Measurements from ENCODE around the gene SGK2.

SGK2 gene

DNA sequence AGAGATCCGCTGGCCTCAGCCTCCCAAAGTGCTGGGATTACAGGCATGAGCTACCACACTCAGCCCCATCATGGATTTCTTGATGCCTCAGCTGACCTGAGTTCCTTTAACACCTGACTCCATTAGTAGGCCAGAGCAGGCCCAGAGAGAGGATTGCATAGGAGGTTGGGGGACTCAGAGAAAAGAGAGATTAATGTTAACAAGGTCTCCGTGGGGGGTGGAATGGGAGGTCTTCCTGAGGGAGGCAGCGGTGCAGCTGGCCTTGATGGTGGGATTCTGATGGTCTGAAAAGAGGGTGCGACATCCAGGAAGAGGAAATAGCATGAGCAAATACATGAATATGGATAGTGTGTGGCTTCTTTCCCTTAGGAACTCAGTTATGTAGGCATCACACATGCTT is 9.9 kb downstream of the SGK2 start:
- no peak for TF ChIP-seq TAF1 (IDR thresholded peaks at IDR 0.05; ENCODE audit: borderline replicate concordance, insufficient read depth, low read length)
- TF ChIP-seq POLR2AphosphoS5 (IDR thresholded peaks at IDR 0.05; ENCODE audit: low read depth, low read length): no peak

DNA sequence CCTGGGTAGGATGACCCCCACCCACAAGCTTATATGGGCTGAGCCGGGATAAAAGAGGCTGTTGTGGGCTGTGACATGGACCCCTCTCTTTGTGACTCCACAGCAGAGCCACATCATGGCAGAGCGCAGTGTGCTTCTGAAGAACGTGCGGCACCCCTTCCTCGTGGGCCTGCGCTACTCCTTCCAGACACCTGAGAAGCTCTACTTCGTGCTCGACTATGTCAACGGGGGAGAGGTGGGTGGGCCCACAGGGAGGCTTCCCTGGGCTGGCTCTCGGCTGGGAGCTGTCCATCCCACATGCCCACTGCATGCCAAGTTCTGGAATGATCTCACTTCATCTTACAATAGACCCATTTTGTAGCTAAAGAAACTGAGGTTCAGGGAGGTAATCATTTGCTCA is 10.5 kb downstream of the SGK2 start:
- TF ChIP-seq POLR2AphosphoS5 (IDR thresholded peaks at IDR 0.05; ENCODE audit: low read depth, low read length) (no peak), TAF1 (IDR thresholded peaks at IDR 0.05; ENCODE audit: borderline replicate concordance, insufficient read depth, low read length) (no peak), FOXP2 (optimal IDR thresholded peaks at IDR 0.05; ENCODE audit: borderline replicate concordance, extremely low read depth, extremely low read length, insufficient read depth) (no peak), SIN3A (IDR thresholded peaks at IDR 0.05; ENCODE audit: borderline replicate concordance, insufficient read depth, low read length) (no peak)
- TF ChIP-seq, protein P1, sequence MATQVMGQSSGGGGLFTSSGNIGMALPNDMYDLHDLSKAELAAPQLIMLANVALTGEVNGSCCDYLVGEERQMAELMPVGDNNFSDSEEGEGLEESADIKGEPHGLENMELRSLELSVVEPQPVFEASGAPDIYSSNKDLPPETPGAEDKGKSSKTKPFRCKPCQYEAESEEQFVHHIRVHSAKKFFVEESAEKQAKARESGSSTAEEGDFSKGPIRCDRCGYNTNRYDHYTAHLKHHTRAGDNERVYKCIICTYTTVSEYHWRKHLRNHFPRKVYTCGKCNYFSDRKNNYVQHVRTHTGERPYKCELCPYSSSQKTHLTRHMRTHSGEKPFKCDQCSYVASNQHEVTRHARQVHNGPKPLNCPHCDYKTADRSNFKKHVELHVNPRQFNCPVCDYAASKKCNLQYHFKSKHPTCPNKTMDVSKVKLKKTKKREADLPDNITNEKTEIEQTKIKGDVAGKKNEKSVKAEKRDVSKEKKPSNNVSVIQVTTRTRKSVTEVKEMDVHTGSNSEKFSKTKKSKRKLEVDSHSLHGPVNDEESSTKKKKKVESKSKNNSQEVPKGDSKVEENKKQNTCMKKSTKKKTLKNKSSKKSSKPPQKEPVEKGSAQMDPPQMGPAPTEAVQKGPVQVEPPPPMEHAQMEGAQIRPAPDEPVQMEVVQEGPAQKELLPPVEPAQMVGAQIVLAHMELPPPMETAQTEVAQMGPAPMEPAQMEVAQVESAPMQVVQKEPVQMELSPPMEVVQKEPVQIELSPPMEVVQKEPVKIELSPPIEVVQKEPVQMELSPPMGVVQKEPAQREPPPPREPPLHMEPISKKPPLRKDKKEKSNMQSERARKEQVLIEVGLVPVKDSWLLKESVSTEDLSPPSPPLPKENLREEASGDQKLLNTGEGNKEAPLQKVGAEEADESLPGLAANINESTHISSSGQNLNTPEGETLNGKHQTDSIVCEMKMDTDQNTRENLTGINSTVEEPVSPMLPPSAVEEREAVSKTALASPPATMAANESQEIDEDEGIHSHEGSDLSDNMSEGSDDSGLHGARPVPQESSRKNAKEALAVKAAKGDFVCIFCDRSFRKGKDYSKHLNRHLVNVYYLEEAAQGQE (IDR thresholded peaks at IDR 0.05; ENCODE audit: insufficient read depth in 1 of 2, low read depth in 2 of 2, low read length in 2 of 2): no peak

DNA sequence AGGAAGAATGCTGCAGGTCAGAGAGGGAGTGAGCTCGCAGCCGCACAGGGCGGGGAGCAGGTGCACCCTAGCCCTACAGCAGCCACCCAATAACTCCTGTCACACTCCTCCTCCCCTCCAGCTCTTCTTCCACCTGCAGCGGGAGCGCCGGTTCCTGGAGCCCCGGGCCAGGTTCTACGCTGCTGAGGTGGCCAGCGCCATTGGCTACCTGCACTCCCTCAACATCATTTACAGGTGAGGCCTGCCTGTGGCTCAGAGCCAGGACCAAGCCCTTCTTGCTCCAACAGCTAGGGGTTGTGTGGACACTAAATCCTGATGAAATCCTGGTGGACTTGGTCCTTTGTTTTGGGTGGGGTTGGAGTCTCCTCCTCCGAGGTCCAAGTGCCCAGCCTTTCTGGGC is 11.7 kb downstream of the SGK2 start:
- no peak for TF ChIP-seq SIN3A (IDR thresholded peaks at IDR 0.05; ENCODE audit: borderline replicate concordance, insufficient read depth, low read length)
- TF ChIP-seq FOXP2 (optimal IDR thresholded peaks at IDR 0.05; ENCODE audit: borderline replicate concordance, extremely low read depth, extremely low read length, insufficient read depth): no peak
- TF ChIP-seq, protein P1 (IDR thresholded peaks at IDR 0.05; ENCODE audit: insufficient read depth in 1 of 2, low read depth in 2 of 2, low read length in 2 of 2): no peak
- no peak for TF ChIP-seq TAF1 (IDR thresholded peaks at IDR 0.05; ENCODE audit: borderline replicate concordance, insufficient read depth, low read length)
- no peak for TF ChIP-seq POLR2AphosphoS5 (IDR thresholded peaks at IDR 0.05; ENCODE audit: low read depth, low read length)

GRCh38 chr20:43571310-43571709 is 12.5 kb downstream of the SGK2 start:
- TF ChIP-seq SIN3A (IDR thresholded peaks at IDR 0.05; ENCODE audit: borderline replicate concordance, insufficient read depth, low read length): no peak
- TF ChIP-seq FOXP2 (optimal IDR thresholded peaks at IDR 0.05; ENCODE audit: borderline replicate concordance, extremely low read depth, extremely low read length, insufficient read depth): no peak
- TF ChIP-seq POLR2AphosphoS5 (IDR thresholded peaks at IDR 0.05; ENCODE audit: low read depth, low read length): no peak
- TF ChIP-seq TAF1 (IDR thresholded peaks at IDR 0.05; ENCODE audit: borderline replicate concordance, insufficient read depth, low read length): no peak
- TF ChIP-seq, protein P1 (IDR thresholded peaks at IDR 0.05; ENCODE audit: insufficient read depth in 1 of 2, low read depth in 2 of 2, low read length in 2 of 2): no peak

- no peak for TF ChIP-seq FOXP2 (optimal IDR thresholded peaks at IDR 0.05; ENCODE audit: borderline replicate concordance, extremely low read depth, extremely low read length, insufficient read depth)
- TF ChIP-seq TAF1 (IDR thresholded peaks at IDR 0.05; ENCODE audit: borderline replicate concordance, insufficient read depth, low read length): no peak
- TF ChIP-seq POLR2AphosphoS5 (IDR thresholded peaks at IDR 0.05; ENCODE audit: low read depth, low read length): no peak
- TF ChIP-seq, protein P1 (IDR thresholded peaks at IDR 0.05; ENCODE audit: insufficient read depth in 1 of 2, low read depth in 2 of 2, low read length in 2 of 2): no peak
- no peak for TF ChIP-seq SIN3A (IDR thresholded peaks at IDR 0.05; ENCODE audit: borderline replicate concordance, insufficient read depth, low read length)
Measured at GRCh38 chr20:43571771-43572170, 12.9 kb downstream of the SGK2 start.
